ENCODE results near the gene C10orf71. TPM values are rescaled to one million over a fixed set of nuclear protein-coding genes. Genes with fewer than 3 reads are reported as not detected.

The C10orf71 gene
- total RNA-seq, 2 experiments from 2014 or later = not detected

- H3K27ac Mint-ChIP-seq = no peak overlapping the region
- H3K36me3 Mint-ChIP-seq = no peaks in the 10 kb centered on the region
- no peaks in the 10 kb centered on the region for H3K27me3 Mint-ChIP-seq
- peaks cover 5% of the 10 kb centered on the region for H3K9me3 Mint-ChIP-seq
- DNase-seq = no peak
- H3K4me3 Mint-ChIP-seq = no peak overlapping the region
- H3K4me1 Mint-ChIP-seq = no peaks in the 10 kb centered on the region
Observed at GRCh38 chr10:49347827-49348226, 48.9 kb downstream of the C10orf71 start.

GRCh38 chr10:49348593-49348992 is 49.6 kb downstream of the C10orf71 start:
- H3K27me3 Mint-ChIP-seq = no peaks in the 10 kb centered on the region
- no peak overlapping the region for H3K27ac Mint-ChIP-seq

GRCh38 chr10:49349390-49349789 is 50.4 kb downstream of the C10orf71 start:
- no peak for DNase-seq
- Mint-ChIP-seq H3K27ac (no peak overlapping the region), H3K4me1 (no peaks in the 10 kb centered on the region), H3K4me3 (no peak overlapping the region), H3K9me3 (peaks cover 5% of the 10 kb centered on the region), H3K27me3 (no peaks in the 10 kb centered on the region), H3K36me3 (no peaks in the 10 kb centered on the region)

More at GRCh38 chr10:49348593-49348992, 49.6 kb downstream of the C10orf71 start:
- H3K36me3 Mint-ChIP-seq = no peaks in the 10 kb centered on the region
- peaks cover 5% of the 10 kb centered on the region for H3K9me3 Mint-ChIP-seq
- H3K4me1 Mint-ChIP-seq = no peaks in the 10 kb centered on the region
- no peak overlapping the region for H3K4me3 Mint-ChIP-seq
- DNase-seq = no peak

- no peak overlapping the region for H3K4me3 Mint-ChIP-seq
- no peak overlapping the region for H3K27ac Mint-ChIP-seq
- no peaks in the 10 kb centered on the region for H3K27me3 Mint-ChIP-seq
- H3K4me1 Mint-ChIP-seq = no peaks in the 10 kb centered on the region
- H3K9me3 Mint-ChIP-seq = peaks cover 5% of the 10 kb centered on the region
- DNase-seq = no peak
- H3K36me3 Mint-ChIP-seq = no peaks in the 10 kb centered on the region
Observed at GRCh38 chr10:49350138-49350537, 51.2 kb downstream of the C10orf71 start.

- Mint-ChIP-seq H3K4me1 (no peaks in the 10 kb centered on the region), H3K27me3 (no peaks in the 10 kb centered on the region), H3K9me3 (peaks cover 5% of the 10 kb centered on the region), H3K4me3 (no peak overlapping the region), H3K27ac (no peak overlapping the region), H3K36me3 (no peaks in the 10 kb centered on the region)
- DNase-seq = no peak
Observed at GRCh38 chr10:49350846-49351532, 52.0 kb downstream of the C10orf71 start.

GRCh38 chr10:49351669-49352068 is 52.7 kb downstream of the C10orf71 start:
- H3K27me3 Mint-ChIP-seq = no peaks in the 10 kb centered on the region
- H3K36me3 Mint-ChIP-seq = no peaks in the 10 kb centered on the region
- H3K9me3 Mint-ChIP-seq = peaks cover 5% of the 10 kb centered on the region
- DNase-seq = no peak
- H3K4me3 Mint-ChIP-seq = no peak overlapping the region
- H3K27ac Mint-ChIP-seq = no peak overlapping the region
- H3K4me1 Mint-ChIP-seq = peaks cover 2% of the 10 kb centered on the region

- H3K4me1 Mint-ChIP-seq = peaks cover 3% of the 10 kb centered on the region
- H3K27ac Mint-ChIP-seq = no peak overlapping the region
- DNase-seq = no peak
- H3K9me3 Mint-ChIP-seq = peaks cover 5% of the 10 kb centered on the region
- H3K4me3 Mint-ChIP-seq = no peak overlapping the region
- H3K36me3 Mint-ChIP-seq = no peaks in the 10 kb centered on the region
- no peaks in the 10 kb centered on the region for H3K27me3 Mint-ChIP-seq
Observed at GRCh38 chr10:49352323-49352722, 53.4 kb downstream of the C10orf71 start.

- no peak for DNase-seq
- no peak overlapping the region for H3K27ac Mint-ChIP-seq
- H3K36me3 Mint-ChIP-seq = no peaks in the 10 kb centered on the region
- H3K9me3 Mint-ChIP-seq = peaks cover 5% of the 10 kb centered on the region
- H3K4me1 Mint-ChIP-seq = peaks cover 3% of the 10 kb centered on the region
- H3K4me3 Mint-ChIP-seq = no peak overlapping the region
- H3K27me3 Mint-ChIP-seq = no peaks in the 10 kb centered on the region
Observed at GRCh38 chr10:49353026-49353894, 54.3 kb downstream of the C10orf71 start.

- Mint-ChIP-seq H3K4me1 (peaks cover 3% of the 10 kb centered on the region), H3K4me3 (no peak overlapping the region), H3K27ac (no peak overlapping the region), H3K36me3 (no peaks in the 10 kb centered on the region), H3K9me3 (peaks cover 5% of the 10 kb centered on the region), H3K27me3 (no peaks in the 10 kb centered on the region)
- no peak for DNase-seq
Observed at GRCh38 chr10:49353895-49354566, 55.1 kb downstream of the C10orf71 start.

GRCh38 chr10:49354593-49354992 is 55.6 kb downstream of the C10orf71 start:
- peaks cover 3% of the 10 kb centered on the region for H3K4me1 Mint-ChIP-seq
- no peak for DNase-seq
- no peak overlapping the region for H3K4me3 Mint-ChIP-seq
- no peaks in the 10 kb centered on the region for H3K27me3 Mint-ChIP-seq
- H3K36me3 Mint-ChIP-seq = no peaks in the 10 kb centered on the region
- no peak overlapping the region for H3K27ac Mint-ChIP-seq
- peaks cover 5% of the 10 kb centered on the region for H3K9me3 Mint-ChIP-seq

- H3K4me1 Mint-ChIP-seq = peaks cover 3% of the 10 kb centered on the region
- H3K4me3 Mint-ChIP-seq = no peak overlapping the region
- no peak for DNase-seq
- H3K36me3 Mint-ChIP-seq = no peaks in the 10 kb centered on the region
- peaks cover 2% of the 10 kb centered on the region for H3K9me3 Mint-ChIP-seq
- no peak overlapping the region for H3K27ac Mint-ChIP-seq
- H3K27me3 Mint-ChIP-seq = no peaks in the 10 kb centered on the region
Observed at GRCh38 chr10:49355221-49355620, 56.3 kb downstream of the C10orf71 start.

GRCh38 chr10:49356181-49356580 is 57.2 kb downstream of the C10orf71 start:
- Mint-ChIP-seq H3K27ac (no peak overlapping the region), H3K4me3 (no peak overlapping the region), H3K36me3 (no peaks in the 10 kb centered on the region), H3K27me3 (no peaks in the 10 kb centered on the region), H3K9me3 (no peaks in the 10 kb centered on the region), H3K4me1 (peaks cover 3% of the 10 kb centered on the region)
- no peak for DNase-seq

GRCh38 chr10:49356944-49357343 is 58.0 kb downstream of the C10orf71 start:
- no peak for DNase-seq

GRCh38 chr10:49357910-49358309 is 58.9 kb downstream of the C10orf71 start:
- Mint-ChIP-seq H3K27ac (no peak overlapping the region), H3K27me3 (no peaks in the 10 kb centered on the region), H3K36me3 (no peaks in the 10 kb centered on the region), H3K4me1 (peaks cover 3% of the 10 kb centered on the region), H3K9me3 (no peaks in the 10 kb centered on the region), H3K4me3 (no peak overlapping the region)
- DNase-seq = no peak

More at GRCh38 chr10:49356944-49357343, 58.0 kb downstream of the C10orf71 start:
- H3K4me1 Mint-ChIP-seq = peaks cover 3% of the 10 kb centered on the region
- H3K4me3 Mint-ChIP-seq = no peak overlapping the region
- no peak overlapping the region for H3K27ac Mint-ChIP-seq
- H3K27me3 Mint-ChIP-seq = no peaks in the 10 kb centered on the region
- no peaks in the 10 kb centered on the region for H3K9me3 Mint-ChIP-seq
- no peaks in the 10 kb centered on the region for H3K36me3 Mint-ChIP-seq

All from activated naive CD8-positive, alpha-beta T cell treated with anti-CD3 and anti-CD28 coated beads for 36 hours (primary cell).